B cell (primary cell): Measurements from ENCODE around the gene TLK2. TPM values are rescaled to one million over a fixed set of nuclear protein-coding genes. Genes with fewer than 3 reads are reported as not detected.

ENCODE experiments used
- ATAC-seq: fragments of 200-7000 bp; cut with Tn5 transposase; one replicate; pipeline ENCODE4 v1.10.0; 2021; ENCODE audit warnings: low read depth, mild to moderate bottlenecking, moderate number of reproducible peaks, moderate library complexity
- CTCF ChIA-PET: fragments of 350-600 bp; sonication (Branson Sonifier 250); formaldehyde crosslinking; loops from one replicate; lab custom pipeline; 2021; ENCODE audit warnings: antibody characterized with exemption, inconsistent platforms; lab: Charles Lee
- POLR2A ChIA-PET: fragments of 350-600 bp; sonication (Branson Sonifier 250); formaldehyde crosslinking; loops from one replicate; lab custom pipeline; 2021; ENCODE audit warnings: antibody characterized with exemption; lab: Charles Lee
- DNase-seq: peaks from one replicate; pipeline ENCODE4 v3.0.0; 2013
- H2AFZ ChIP-seq: 2 replicates; pipeline ENCODE4 v1.6.1; 2012; ENCODE audit warnings: mild to moderate bottlenecking, low read depth, low read length; ENCODE audit not compliant: insufficient read depth, poor library complexity, severe bottlenecking
- H3K27ac ChIP-seq, 2 donors: 1 replicate in 1 of 2; 2 replicates in 1 of 2; pipeline ENCODE4 v1.5.1; 2012 to 2013; ENCODE audit warnings: low read length in 2 of 2, mild to moderate bottlenecking in 2 of 2, moderate library complexity in 1 of 2
- H3K27me3 ChIP-seq, 4 experiments: fragments of 200-600 bp in 1 of 4; sonication (generic) in 1 of 4; replicated peaks in 1 of 4; 1 replicate in 2 of 4; 2 replicates in 2 of 4; pipeline versions ENCODE4 v1.6.1 to v1.7.0; 2013 to 2016; ENCODE audit warnings: low read length in 3 of 4, mild to moderate bottlenecking in 2 of 4, mixed read lengths in 1 of 4, moderate library complexity in 1 of 4; ENCODE audit not compliant: insufficient read depth in 4 of 4, control insufficient read depth in 3 of 4; ENCODE audit errors: control extremely low read depth in 1 of 4
- H3K36me3 ChIP-seq, 2 experiments: replicated peaks in 1 of 2; 1 replicate in 1 of 2; 2 replicates in 1 of 2; pipeline versions ENCODE4 v1.6.1 to v1.7.1; 2013; ENCODE audit warnings: low read length in 1 of 2; ENCODE audit not compliant: insufficient read depth in 2 of 2, control insufficient read depth in 1 of 2; ENCODE audit errors: control extremely low read depth in 1 of 2, extremely low read depth in 1 of 2
- H3K4me1 ChIP-seq, 2 donors: fragments of 200-600 bp in 1 of 2; sonication (generic) in 1 of 2; 1 replicate in 1 of 2; 2 replicates in 1 of 2; pipeline versions ENCODE4 v1.5.1 to v1.6.1; 2013 to 2017; ENCODE audit warnings: low read length in 2 of 2; ENCODE audit not compliant: control insufficient read depth in 2 of 2, insufficient read depth in 2 of 2
- H3K4me2 ChIP-seq: replicated peaks from 2 replicates; pipeline ENCODE3; 2012; ENCODE audit warnings: mild to moderate bottlenecking, low read depth, low read length; ENCODE audit not compliant: poor library complexity, severe bottlenecking
- H3K4me3 ChIP-seq, 5 experiments: fragments of 200-600 bp in 1 of 5; sonication (generic) in 1 of 5; 1 replicate in 3 of 5; 2 replicates in 2 of 5; pipeline versions ENCODE4 v1.5.1 to v1.7.0; 2011 to 2016; ENCODE audit warnings: low read length in 4 of 5, mild to moderate bottlenecking in 4 of 5, low read depth in 2 of 5, control low read depth in 1 of 5, moderate library complexity in 1 of 5; ENCODE audit not compliant: insufficient read depth in 1 of 5; ENCODE audit errors: control extremely low read depth in 1 of 5, extremely low read depth in 1 of 5
- H3K79me2 ChIP-seq: fragments of 200-600 bp; sonication (generic); one replicate; pipeline ENCODE4 v1.6.0; 2016; ENCODE audit warnings: low read length; ENCODE audit not compliant: control insufficient read depth, insufficient read depth
- H3K9ac ChIP-seq: fragments of 200-600 bp; sonication (generic); 2 replicates; pipeline ENCODE4 v1.6.1; 2017; ENCODE audit warnings: mild to moderate bottlenecking, low read length, moderate library complexity
- H3K9me3 ChIP-seq, 3 donors: one replicate each; pipeline versions ENCODE4 v1.6.1 to v1.7.1; 2013; ENCODE audit warnings: low read length in 2 of 3; ENCODE audit not compliant: control insufficient read depth in 2 of 3, insufficient read depth in 1 of 3; ENCODE audit errors: control extremely low read depth in 1 of 3
- H4K20me1 ChIP-seq: 2 replicates; pipeline ENCODE4 v1.6.0; 2012; ENCODE audit warnings: mild to moderate bottlenecking, low read length; ENCODE audit not compliant: insufficient read depth, control insufficient read depth, poor library complexity, severe bottlenecking
- H3K27ac Mint-ChIP-seq: one replicate; pipeline ENCODE4 v1.8.0; 2021; ENCODE audit warnings: mixed read lengths
- H3K27me3 Mint-ChIP-seq: one replicate; pipeline ENCODE4 v1.8.0; 2021; ENCODE audit warnings: mixed read lengths
- H3K4me1 Mint-ChIP-seq: one replicate; pipeline ENCODE4 v1.8.0; 2021; ENCODE audit warnings: mixed read lengths
- H3K4me3 Mint-ChIP-seq: one replicate; pipeline ENCODE4 v1.8.0; 2021; ENCODE audit warnings: mixed read lengths
- H3K9me3 Mint-ChIP-seq: one replicate; pipeline ENCODE4 v1.8.0; 2022; ENCODE audit warnings: mixed read lengths; ENCODE audit not compliant: insufficient read depth
- CTCF ChIP-seq: fragments of 200-600 bp; IDR thresholded peaks from one replicate; pipeline ENCODE4 v1.8.0; 2022; ENCODE audit warnings: antibody characterized with exemption, mild to moderate bottlenecking
- EZH2 ChIP-seq: IDR thresholded peaks from 2 replicates; pipeline ENCODE4 v1.6.1; 2012; ENCODE audit warnings: borderline replicate concordance, low read depth, mild to moderate bottlenecking, moderate library complexity, low read length; ENCODE audit not compliant: insufficient read depth, poor library complexity, severe bottlenecking
- WGBS: methylation state at CpG from one replicate; pipeline ENCODE4 v1.1.5; 2013; ENCODE audit warnings: missing lambda C conversion rate; ENCODE audit not compliant: insufficient coverage; 5-methylcytosine and 5-hydroxymethylcytosine counted together
- intact Hi-C: fragments of 100-400 bp; cut with micrococcal nuclease; formaldehyde crosslinking; loops from one replicate; pipeline ENCODE4 v1.10.0; 2022
- polyA plus RNA-seq: library from polyadenylated mRNA; depleted of rRNA; stranded (reverse); fragments of >200 nt; gene quantifications from 2 replicates; pipeline ENCODE4 v1.2.3, GENCODE V29; 2012
- total RNA-seq, 2 donors: library from RNA; stranded (reverse); fragments of 120-200 nt in 1 of 2; gene quantifications; 1 replicate in 1 of 2; 2 replicates in 1 of 2; pipeline versions ENCODE4 v1.2.3 to v1.2.4, GENCODE V29; 2013 to 2022

TLK2 gene
- total and polyA plus RNA-seq, 2 donors (not counting 1 experiment from before 2014, with no cell fraction given): 36.3 to 75.3 TPM

DNA sequence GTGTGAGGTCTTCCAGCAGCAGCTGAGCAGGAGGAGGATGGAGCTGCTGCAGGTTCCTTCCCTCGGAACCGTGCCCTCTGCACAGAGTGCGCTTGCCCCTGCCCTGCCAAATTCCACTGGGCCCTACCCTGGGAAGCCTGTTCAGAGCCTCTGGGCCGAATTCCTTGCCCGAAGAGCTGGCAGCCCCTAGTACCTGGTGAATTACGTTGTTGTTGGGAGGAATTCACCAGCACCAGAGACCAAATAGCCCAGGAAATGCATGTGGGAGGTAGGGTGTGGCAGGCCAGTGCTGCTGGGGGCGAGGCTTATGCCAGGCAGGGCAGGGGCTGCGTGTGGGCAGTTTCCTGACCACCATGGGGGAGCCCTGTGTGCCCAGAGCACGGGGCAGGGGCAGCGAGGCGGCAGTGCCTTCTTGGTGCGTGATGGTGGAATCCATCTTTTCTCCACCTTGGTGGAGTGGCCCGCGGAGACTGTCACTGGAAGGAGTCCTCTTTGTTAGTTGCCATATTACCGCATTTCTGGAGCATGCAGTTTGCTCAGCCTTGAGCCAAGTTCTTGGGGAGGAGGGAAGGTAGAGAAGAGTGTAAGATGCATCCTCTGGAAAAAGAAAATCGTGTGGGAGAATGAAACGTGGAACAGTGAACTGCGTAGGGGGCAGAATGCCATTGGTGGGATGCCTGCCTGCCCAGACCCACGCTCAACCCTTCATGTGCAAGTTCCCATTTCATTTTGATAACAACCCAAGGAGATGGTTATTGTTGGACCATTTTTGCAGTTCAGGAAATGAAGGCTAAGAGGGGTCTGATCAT is 151.1 kb downstream of the TLK2 start:
- H3K9me3 Mint-ChIP-seq: no peaks in the 10 kb centered on the region
- CTCF ChIA-PET: no interaction called here
- no peak overlapping the region for H3K4me2 ChIP-seq
- no peak overlapping the region for H3K4me3 Mint-ChIP-seq
- intact Hi-C loops: no loop called here
- no peak for TF ChIP-seq EZH2
- H3K79me2 ChIP-seq: no peaks in the 10 kb centered on the region
- H3K36me3 ChIP-seq: no peaks in the 10 kb centered on the region
- peaks cover 14% of the 10 kb centered on the region for H3K4me1 Mint-ChIP-seq
- no peak overlapping the region for H2AFZ ChIP-seq
- peaks cover 16 to 18% of the 10 kb centered on the region in 2 donors for H3K4me1 ChIP-seq
- peaks cover 0 to 34% (median 7%) of the 10 kb centered on the region in 4 experiments for H3K27me3 ChIP-seq
- DNase-seq (no peak), ATAC-seq (no peak)
- WGBS: 86% methylated on average over 18 of the region's 19 CpGs
- H3K4me3 ChIP-seq: no peak overlapping the region
- H4K20me1 ChIP-seq: no peaks in the 10 kb centered on the region
- POLR2A ChIA-PET: no interaction called here
- peaks cover 26% of the 10 kb centered on the region for H3K27me3 Mint-ChIP-seq
- H3K9me3 ChIP-seq: no peaks in the 10 kb centered on the region
- H3K9ac ChIP-seq: no peak overlapping the region
- H3K27ac ChIP-seq: no peak overlapping the region
- H3K27ac Mint-ChIP-seq: no peak overlapping the region

DNA sequence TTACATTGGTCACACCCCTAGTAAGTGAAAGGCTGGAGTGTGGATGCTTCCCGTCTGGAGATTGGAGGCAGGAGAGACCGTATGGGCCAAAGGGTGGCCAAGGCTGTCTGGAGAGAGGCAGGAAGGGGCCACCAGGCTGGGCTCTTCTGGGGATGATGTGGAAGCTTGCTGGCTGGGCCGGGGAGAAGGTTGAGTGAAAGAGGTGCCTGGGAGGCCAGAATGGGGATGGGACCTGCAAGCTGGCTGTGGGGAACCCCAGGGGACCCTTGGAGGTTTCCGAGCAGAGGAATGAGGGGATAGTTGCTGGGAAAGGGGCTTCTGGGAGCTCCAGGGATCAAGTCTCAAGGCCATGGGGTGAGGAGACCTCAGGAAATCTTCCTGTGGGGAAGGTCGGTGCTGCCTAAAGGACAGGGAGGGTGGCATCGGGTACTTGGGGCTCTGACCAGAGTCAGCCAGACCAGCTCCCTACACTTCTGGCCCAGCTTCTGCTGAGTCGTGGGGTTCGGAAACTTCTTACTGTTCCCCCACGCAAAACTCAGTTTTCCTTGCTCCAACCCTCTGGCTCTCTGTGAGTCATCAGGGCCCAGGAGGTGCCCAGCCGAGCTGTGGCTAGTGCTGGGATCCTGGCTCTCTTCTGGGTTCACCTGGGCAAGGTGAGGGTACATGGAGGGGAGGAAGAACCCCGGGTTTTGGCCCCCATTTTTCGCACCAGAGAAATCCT is 151.9 kb downstream of the TLK2 start:
- Histone ChIP-seq H3K4me2 (no peak overlapping the region), H3K9ac (no peak overlapping the region), H4K20me1 (no peaks in the 10 kb centered on the region), H3K9me3 (no peaks in the 10 kb centered on the region), H3K4me3 (no peak overlapping the region), H2AFZ (no peak overlapping the region), H3K27ac (no peak overlapping the region), H3K36me3 (no peaks in the 10 kb centered on the region), H3K4me1 (peaks cover 16 to 18% of the 10 kb centered on the region in 2 donors), H3K79me2 (no peaks in the 10 kb centered on the region), H3K27me3 (peaks cover 0 to 34% (median 7%) of the 10 kb centered on the region in 4 experiments)
- no peak for DNase-seq
- ChIA-PET POLR2A (no interaction called here), CTCF (no interaction called here)
- H3K4me3 Mint-ChIP-seq: no peak overlapping the region
- no peak for ATAC-seq
- no peaks in the 10 kb centered on the region for H3K9me3 Mint-ChIP-seq
- 88% methylated on average over 10 of the region's 12 CpGs for WGBS
- intact Hi-C loops: no loop called here
- TF ChIP-seq CTCF: no peak
- TF ChIP-seq EZH2: no peak
- H3K27me3 Mint-ChIP-seq: peaks cover 26% of the 10 kb centered on the region
- no peak overlapping the region for H3K27ac Mint-ChIP-seq
- peaks cover 14% of the 10 kb centered on the region for H3K4me1 Mint-ChIP-seq
